ENCODE data around the gene MN1. TPM values are rescaled to one million over a fixed set of nuclear protein-coding genes. Genes with fewer than 3 reads are reported as not detected.
"Not testable (repeated sequence)": the region's sequence is repeated elsewhere in the genome, so short reads cannot be mapped to it uniquely, and the experiment has no call there.

MN1 gene
- total RNA-seq, 2 experiments from 2014 or later = 0.27 to 0.28 TPM

DNA sequence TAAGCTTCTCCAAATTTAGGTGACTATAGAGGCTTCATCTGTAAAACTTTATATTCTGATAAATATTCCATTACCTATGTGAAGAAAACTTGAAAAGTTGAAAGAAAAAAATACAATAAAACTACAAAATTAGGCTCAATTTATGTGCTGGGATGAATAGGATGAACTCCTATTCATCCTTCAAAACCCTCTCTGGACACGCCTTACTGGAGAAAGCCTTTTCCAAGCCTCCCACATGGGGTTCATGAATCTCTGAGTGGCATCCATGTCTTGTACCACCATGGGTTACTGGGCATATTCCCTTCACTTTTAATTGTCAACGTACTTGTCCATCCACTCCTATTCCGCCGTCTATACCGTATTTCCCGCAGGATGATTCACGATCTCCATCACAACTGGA is 55.7 kb downstream of the MN1 start:
- DNase-seq (no peak), ATAC-seq (ENCODE audit: poor library complexity) (no peak)
- Histone ChIP-seq H3K27me3 (ENCODE audit: control insufficient read depth in 1 of 2, insufficient read depth in 2 of 2, low read length in 2 of 2) (peaks cover 0 to 6% of the 10 kb centered on the region in 2 experiments), H3K4me3 (ENCODE audit: low read length) (no peak overlapping the region), H3K36me3 (ENCODE audit: insufficient read depth, low read length) (no peaks in the 10 kb centered on the region), H3K4me1 (ENCODE audit: insufficient read depth, low read length) (no peaks in the 10 kb centered on the region), H3K27ac (ENCODE audit: low read depth in 1 of 2, low read length in 2 of 2) (no peak overlapping the region), H3K9me3 (ENCODE audit: control insufficient read depth in 1 of 2, insufficient read depth in 1 of 2, low read length in 2 of 2) (peaks cover 0 to 2% of the 10 kb centered on the region in 2 experiments)
- TF ChIP-seq, protein P1, sequence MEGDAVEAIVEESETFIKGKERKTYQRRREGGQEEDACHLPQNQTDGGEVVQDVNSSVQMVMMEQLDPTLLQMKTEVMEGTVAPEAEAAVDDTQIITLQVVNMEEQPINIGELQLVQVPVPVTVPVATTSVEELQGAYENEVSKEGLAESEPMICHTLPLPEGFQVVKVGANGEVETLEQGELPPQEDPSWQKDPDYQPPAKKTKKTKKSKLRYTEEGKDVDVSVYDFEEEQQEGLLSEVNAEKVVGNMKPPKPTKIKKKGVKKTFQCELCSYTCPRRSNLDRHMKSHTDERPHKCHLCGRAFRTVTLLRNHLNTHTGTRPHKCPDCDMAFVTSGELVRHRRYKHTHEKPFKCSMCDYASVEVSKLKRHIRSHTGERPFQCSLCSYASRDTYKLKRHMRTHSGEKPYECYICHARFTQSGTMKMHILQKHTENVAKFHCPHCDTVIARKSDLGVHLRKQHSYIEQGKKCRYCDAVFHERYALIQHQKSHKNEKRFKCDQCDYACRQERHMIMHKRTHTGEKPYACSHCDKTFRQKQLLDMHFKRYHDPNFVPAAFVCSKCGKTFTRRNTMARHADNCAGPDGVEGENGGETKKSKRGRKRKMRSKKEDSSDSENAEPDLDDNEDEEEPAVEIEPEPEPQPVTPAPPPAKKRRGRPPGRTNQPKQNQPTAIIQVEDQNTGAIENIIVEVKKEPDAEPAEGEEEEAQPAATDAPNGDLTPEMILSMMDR (IDR thresholded peaks at IDR 0.05) = no peak
- CTCF ChIA-PET = no interaction called here
- H3K9me3 Mint-ChIP-seq = no peaks in the 10 kb centered on the region
- H3K27me3 Mint-ChIP-seq = peaks cover 37% of the 10 kb centered on the region
- H3K4me3 Mint-ChIP-seq = no peak overlapping the region
- POLR2A ChIA-PET = no interaction called here
- intact Hi-C loops (cut with DNase I, micrococcal nuclease) = loop anchor here in 1 of 2 experiments (10.0 kb wide), 1 partner anchor 61 kb away; no protein-coding TSS in a partner anchor
- no peaks in the 10 kb centered on the region for H3K4me1 Mint-ChIP-seq (ENCODE audit: low read depth)
- no peak overlapping the region for H3K27ac Mint-ChIP-seq
- no peaks in the 10 kb centered on the region for H3K36me3 Mint-ChIP-seq (ENCODE audit: low read depth)

DNA sequence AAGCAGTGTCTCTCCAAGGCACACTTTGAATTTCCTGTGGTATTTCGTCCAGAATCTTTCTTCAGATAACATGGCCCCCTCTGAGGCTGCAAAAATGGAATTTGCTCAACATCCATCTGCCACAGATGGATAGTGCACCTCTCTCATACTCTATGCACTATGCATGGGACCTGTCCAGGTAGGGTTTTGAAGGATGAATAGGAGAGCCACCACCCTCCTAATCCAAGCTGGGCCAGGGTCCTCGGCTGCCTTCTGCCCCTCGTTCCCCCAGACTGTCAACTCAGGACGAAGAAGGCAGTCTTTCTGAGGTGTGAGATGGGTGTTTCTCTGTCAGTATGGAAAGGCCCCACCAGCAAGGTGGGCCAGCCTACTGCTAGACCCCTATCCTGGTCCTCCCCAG is 56.4 kb downstream of the MN1 start:
- H3K4me3 ChIP-seq (ENCODE audit: low read length) = no peak overlapping the region
- no peak overlapping the region for H3K27ac ChIP-seq (ENCODE audit: low read depth in 1 of 2, low read length in 2 of 2)
- no peaks in the 10 kb centered on the region for H3K4me1 ChIP-seq (ENCODE audit: insufficient read depth, low read length)
- DNase-seq (no peak), ATAC-seq (ENCODE audit: poor library complexity) (no peak)
- intact Hi-C loops (cut with DNase I, micrococcal nuclease) = loop anchor here in 1 of 2 experiments (10.0 kb wide), 1 partner anchor 60 kb away; no protein-coding TSS in a partner anchor
- no peak overlapping the region for H3K4me3 Mint-ChIP-seq
- peaks cover 3% of the 10 kb centered on the region for H3K9me3 Mint-ChIP-seq
- ChIA-PET POLR2A (no interaction called here), CTCF (no interaction called here)
- H3K9me3 ChIP-seq (ENCODE audit: control insufficient read depth in 1 of 2, insufficient read depth in 1 of 2, low read length in 2 of 2) = peaks cover 0 to 7% of the 10 kb centered on the region in 2 experiments
- H3K36me3 ChIP-seq (ENCODE audit: insufficient read depth, low read length) = no peaks in the 10 kb centered on the region
- H3K4me1 Mint-ChIP-seq (ENCODE audit: low read depth) = no peaks in the 10 kb centered on the region
- peaks cover 31% of the 10 kb centered on the region for H3K27me3 Mint-ChIP-seq
- H3K36me3 Mint-ChIP-seq (ENCODE audit: low read depth) = no peaks in the 10 kb centered on the region
- peaks cover 0 to 6% of the 10 kb centered on the region in 2 experiments for H3K27me3 ChIP-seq (ENCODE audit: control insufficient read depth in 1 of 2, insufficient read depth in 2 of 2, low read length in 2 of 2)
- TF ChIP-seq, protein P1 (IDR thresholded peaks at IDR 0.05) = no peak
- no peak overlapping the region for H3K27ac Mint-ChIP-seq

DNA sequence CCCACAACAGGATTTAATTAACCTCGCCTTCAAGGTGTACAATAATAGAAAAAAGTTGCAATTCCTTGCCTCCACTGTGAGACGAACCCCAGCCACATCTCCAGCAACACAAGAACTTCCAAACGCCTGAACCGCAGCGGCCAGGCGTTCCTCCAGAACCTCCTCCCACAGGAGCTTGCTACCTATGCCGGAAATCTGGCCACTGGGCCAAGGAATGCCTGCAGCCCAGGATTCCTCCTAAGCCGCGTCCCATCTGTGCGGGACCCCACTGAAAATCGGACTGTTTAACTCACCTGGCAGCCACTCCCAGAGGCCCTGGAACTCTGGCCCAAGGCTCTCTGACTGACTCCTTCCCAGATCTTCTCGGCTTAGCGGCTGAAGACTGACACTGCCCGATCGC is 57.5 kb downstream of the MN1 start:
- H3K9me3 Mint-ChIP-seq; H3K9me3 ChIP-seq (ENCODE audit: control insufficient read depth in 1 of 2, insufficient read depth in 1 of 2, low read length in 2 of 2); H3K36me3 Mint-ChIP-seq (ENCODE audit: low read depth); CTCF ChIA-PET; H3K4me3 Mint-ChIP-seq; H3K4me1 Mint-ChIP-seq (ENCODE audit: low read depth); H3K27ac Mint-ChIP-seq; H3K4me1 ChIP-seq (ENCODE audit: insufficient read depth, low read length); H3K4me3 ChIP-seq (ENCODE audit: low read length); ATAC-seq (ENCODE audit: poor library complexity); H3K36me3 ChIP-seq (ENCODE audit: insufficient read depth, low read length); POLR2A ChIA-PET; H3K27ac ChIP-seq (ENCODE audit: low read depth in 1 of 2, low read length in 2 of 2); DNase-seq; H3K27me3 ChIP-seq (ENCODE audit: control insufficient read depth in 1 of 2, insufficient read depth in 2 of 2, low read length in 2 of 2): not testable (repeated sequence)
- intact Hi-C loops (cut with DNase I, micrococcal nuclease) = loop anchor here in 1 of 2 experiments (10.0 kb wide), 1 partner anchor 59 kb away; no protein-coding TSS in a partner anchor
- peaks cover 28% of the 10 kb centered on the region for H3K27me3 Mint-ChIP-seq

DNA sequence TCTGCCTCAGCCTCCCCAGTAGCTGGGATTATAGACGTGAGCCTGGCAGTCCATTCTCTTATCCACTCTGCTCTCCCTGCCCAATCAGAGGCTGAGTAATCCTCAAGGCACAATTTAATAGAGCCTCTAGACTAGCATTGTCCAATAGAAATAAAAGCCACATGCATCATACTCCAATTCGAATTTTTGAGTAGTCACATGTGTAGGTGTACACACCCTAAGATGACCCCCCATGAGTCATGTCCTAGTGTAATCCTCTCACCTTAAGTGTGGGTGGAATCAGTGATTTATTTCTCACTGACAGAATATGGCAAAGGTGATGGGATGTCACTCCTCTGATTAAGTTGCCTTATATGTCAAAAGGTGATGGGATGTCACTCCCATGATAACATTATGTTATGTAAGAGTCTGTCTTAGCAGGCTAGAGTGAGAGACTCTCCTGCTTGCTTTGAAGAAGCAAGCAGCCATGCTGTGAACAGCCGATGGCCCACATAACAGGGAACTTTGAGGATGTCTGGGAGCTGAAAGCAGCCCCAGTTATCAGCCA is 61.3 kb downstream of the MN1 start:
- H3K27me3 Mint-ChIP-seq = peaks cover 9% of the 10 kb centered on the region
- H3K4me1 Mint-ChIP-seq (ENCODE audit: low read depth) = no peaks in the 10 kb centered on the region
- DNase-seq = no peak
- ChIA-PET CTCF (no interaction called here), POLR2A (no interaction called here)
- H3K9me3 Mint-ChIP-seq = peaks cover 12% of the 10 kb centered on the region
- Histone ChIP-seq H3K9me3 (ENCODE audit: control insufficient read depth in 1 of 2, insufficient read depth in 1 of 2, low read length in 2 of 2) (peaks cover 0 to 14% of the 10 kb centered on the region in 2 experiments), H3K27me3 (ENCODE audit: control insufficient read depth in 1 of 2, insufficient read depth in 2 of 2, low read length in 2 of 2) (no peaks in the 10 kb centered on the region), H3K4me3 (ENCODE audit: low read length) (no peak overlapping the region), H3K4me1 (ENCODE audit: insufficient read depth, low read length) (no peaks in the 10 kb centered on the region), H3K36me3 (ENCODE audit: insufficient read depth, low read length) (no peaks in the 10 kb centered on the region), H3K27ac (ENCODE audit: low read depth in 1 of 2, low read length in 2 of 2) (no peak overlapping the region)
- ATAC-seq (ENCODE audit: poor library complexity) = no peak
- H3K36me3 Mint-ChIP-seq (ENCODE audit: low read depth) = no peaks in the 10 kb centered on the region
- TF ChIP-seq, protein P1 (IDR thresholded peaks at IDR 0.05) = no peak
- H3K4me3 Mint-ChIP-seq = no peak overlapping the region
- intact Hi-C loops (cut with DNase I, micrococcal nuclease) = loop anchor here in 1 of 2 experiments (10.0 kb wide), 1 partner anchor 55 kb away; no protein-coding TSS in a partner anchor
- no peak overlapping the region for H3K27ac Mint-ChIP-seq
